ENCODE results near the gene PLXNC1.

Gene PLXNC1

GRCh38 chr12:94133964-94134795 is 14.2 kb upstream of the PLXNC1 start:
- no peak for DNase-seq (ENCODE audit: low read depth in 2 of 2)

- DNase-seq (ENCODE audit: low read depth in 2 of 2), result no peak
These were observed 12.5 kb upstream of the PLXNC1 start for GRCh38 chr12:94135896-94136295.

GRCh38 chr12:94139816-94140215 is 8.6 kb upstream of the PLXNC1 start:
- DNase-seq (ENCODE audit: low read depth in 2 of 2), result no peak

GRCh38 chr12:94140556-94140955 is 7.8 kb upstream of the PLXNC1 start:
- no peak for DNase-seq (ENCODE audit: low read depth in 2 of 2)

- no peak for DNase-seq (ENCODE audit: low read depth in 2 of 2)
These were observed 7.2 kb upstream of the PLXNC1 start for GRCh38 chr12:94141004-94141764.

- no peak for DNase-seq (ENCODE audit: low read depth in 2 of 2)
These were observed 6.5 kb upstream of the PLXNC1 start for GRCh38 chr12:94141892-94142291.

GRCh38 chr12:94143438-94143837 is 4.9 kb upstream of the PLXNC1 start:
- no peak for DNase-seq (ENCODE audit: low read depth in 2 of 2)

- DNase-seq (ENCODE audit: low read depth in 2 of 2), result no peak
These were observed 4.4 kb upstream of the PLXNC1 start for GRCh38 chr12:94143951-94144350.

- no peak for DNase-seq (ENCODE audit: low read depth in 2 of 2)
These were observed 3.6 kb upstream of the PLXNC1 start for GRCh38 chr12:94144781-94145180.

- no peak for DNase-seq (ENCODE audit: low read depth in 2 of 2)
These were observed 3.0 kb upstream of the PLXNC1 start for GRCh38 chr12:94145191-94145983.

GRCh38 chr12:94146166-94146936 is 2.0 kb upstream of the PLXNC1 start:
- DNase-seq (ENCODE audit: low read depth in 2 of 2), result no peak

- no peak for DNase-seq (ENCODE audit: low read depth in 2 of 2)
These were observed 888 bp upstream of the PLXNC1 start for GRCh38 chr12:94147387-94147990.

- no peak for DNase-seq (ENCODE audit: low read depth in 2 of 2)
These were observed 352 bp downstream of the PLXNC1 start for GRCh38 chr12:94148739-94149118.

GRCh38 chr12:94149119-94149780 is 873 bp downstream of the PLXNC1 start:
- no peak for DNase-seq (ENCODE audit: low read depth in 2 of 2)

GRCh38 chr12:94149781-94150239 is 1.4 kb downstream of the PLXNC1 start:
- no peak for DNase-seq (ENCODE audit: low read depth in 2 of 2)

- no peak for DNase-seq (ENCODE audit: low read depth in 2 of 2)
These were observed 2.1 kb downstream of the PLXNC1 start for GRCh38 chr12:94150240-94151121.

GRCh38 chr12:94151582-94151981 is 3.2 kb downstream of the PLXNC1 start:
- DNase-seq (ENCODE audit: low read depth in 2 of 2), result no peak

- DNase-seq (ENCODE audit: low read depth in 2 of 2), result no peak
These were observed 4.1 kb downstream of the PLXNC1 start for GRCh38 chr12:94152292-94153078.

- DNase-seq (ENCODE audit: low read depth in 2 of 2), result no peak
These were observed 8.8 kb downstream of the PLXNC1 start for GRCh38 chr12:94157181-94157580.
